Activated effector memory CD4-positive, alpha-beta T cell treated with anti-CD3 and anti-CD28 coated beads, Interleukin-2, amount 50 U/mL, for 16 hours (primary cell): ENCODE results near the gene CSN3.

Experiments used
- DNase-seq: peaks from one replicate; pipeline ENCODE4 v3.0.0-alpha.2; 2020

Gene CSN3

DNA sequence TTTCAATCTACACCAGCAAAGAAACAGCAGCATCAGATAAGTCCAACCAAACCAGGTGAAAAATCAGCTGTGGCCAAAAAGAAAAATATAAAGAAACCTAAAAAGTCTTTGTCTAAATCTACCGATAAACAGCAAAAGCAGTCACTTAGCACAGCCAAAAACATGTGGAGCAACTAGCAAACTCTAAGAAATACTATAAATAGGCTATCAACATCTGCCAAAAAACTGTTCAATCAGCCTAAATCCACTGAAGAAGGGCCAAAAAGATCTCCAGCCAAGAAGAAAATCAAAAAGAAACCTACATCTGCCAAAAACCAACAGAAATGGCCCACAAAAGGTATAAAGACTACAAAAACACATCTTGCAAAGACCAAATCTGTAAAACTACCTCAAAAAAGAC is 55.7 kb downstream of the CSN3 start:
- no peak for DNase-seq

DNA sequence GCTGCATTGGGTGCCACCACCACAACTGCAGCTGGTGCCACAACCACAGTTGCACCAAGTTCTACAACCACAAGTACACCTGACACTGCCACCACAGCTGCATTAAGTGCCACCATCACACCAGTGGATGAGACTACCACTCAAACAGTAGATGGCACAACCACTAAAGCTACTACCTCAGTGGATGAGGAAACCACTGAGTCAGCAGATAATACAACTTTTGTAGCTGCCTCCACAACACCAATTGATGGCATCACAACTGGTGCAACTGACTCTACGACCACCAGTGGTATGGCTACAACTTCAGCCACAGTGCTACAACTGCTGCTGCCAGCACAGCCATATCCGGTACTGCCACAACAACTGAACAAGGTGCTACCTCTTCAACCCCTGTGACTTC is 57.2 kb downstream of the CSN3 start:
- DNase-seq = no peak

DNA sequence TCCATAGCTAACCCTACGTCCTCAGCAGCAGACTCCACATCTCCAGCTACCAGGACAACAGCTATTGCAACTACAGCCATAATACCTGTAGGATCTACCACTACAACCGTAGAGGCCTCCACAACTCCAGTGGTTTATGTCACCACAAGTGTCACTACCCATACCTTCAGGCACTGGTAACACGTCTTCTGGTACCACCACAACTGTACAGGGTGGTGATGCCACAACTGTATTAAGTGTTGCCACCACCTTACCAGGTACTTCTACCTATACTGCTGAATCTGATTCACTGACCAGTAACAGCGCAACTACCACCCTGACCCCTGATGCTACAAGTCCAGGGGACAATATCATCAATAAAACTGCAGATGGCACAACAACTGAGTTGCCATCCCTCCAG is 57.8 kb downstream of the CSN3 start:
- DNase-seq = no peak
